ENCODE data around the gene RMND5B.
"Not testable (repeated sequence)": the region's sequence is repeated elsewhere in the genome, so short reads cannot be mapped to it uniquely, and the experiment has no call there.

Gene RMND5B

GRCh38 chr5:178113841-178114324 is 16.9 kb upstream of the RMND5B start:
- no peak for DNase-seq (ENCODE audit: low spot score)

DNA sequence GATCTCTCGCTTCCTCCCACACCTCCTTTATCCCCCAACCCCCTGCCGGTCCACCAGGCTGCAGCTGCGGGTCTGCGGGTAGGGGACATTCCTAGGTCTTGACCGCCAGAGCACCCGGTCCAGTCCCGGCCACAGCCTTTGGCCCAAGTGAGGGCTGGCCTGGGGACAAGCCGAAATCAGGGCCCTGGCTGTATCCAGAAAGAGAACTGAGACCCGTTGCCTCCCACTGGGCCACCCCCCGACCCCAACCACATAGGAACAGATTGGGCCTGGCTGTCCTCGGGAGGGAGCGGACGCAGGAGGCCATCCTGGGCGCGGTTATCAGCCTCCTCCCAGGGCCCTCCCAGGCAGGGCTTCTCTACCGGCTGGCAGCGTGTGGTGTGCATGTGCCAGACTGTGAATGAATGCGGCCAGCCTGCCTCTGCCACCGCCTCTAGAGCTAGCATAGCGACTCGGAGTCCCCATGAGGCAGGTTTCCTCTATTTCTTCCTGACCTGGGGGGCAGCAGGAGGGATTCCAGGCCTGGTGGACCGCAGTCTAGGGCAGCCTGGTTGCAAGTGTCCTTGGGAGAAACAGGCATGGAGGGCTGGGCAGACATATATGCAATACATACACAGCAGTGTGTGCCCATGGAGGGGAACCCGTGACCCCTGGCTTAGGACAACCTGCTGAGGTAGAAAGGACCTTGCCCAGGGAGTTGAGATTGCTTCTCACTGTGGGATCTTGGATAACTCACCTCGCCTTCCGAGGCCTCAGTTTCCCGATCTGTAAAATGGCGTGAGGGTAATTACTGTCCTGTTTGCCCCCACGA is 16.3 kb upstream of the RMND5B start:
- DNase-seq (ENCODE audit: low spot score): no peak

GRCh38 chr5:178115136-178115813 is 15.5 kb upstream of the RMND5B start:
- no peak for DNase-seq (ENCODE audit: low spot score)

DNA sequence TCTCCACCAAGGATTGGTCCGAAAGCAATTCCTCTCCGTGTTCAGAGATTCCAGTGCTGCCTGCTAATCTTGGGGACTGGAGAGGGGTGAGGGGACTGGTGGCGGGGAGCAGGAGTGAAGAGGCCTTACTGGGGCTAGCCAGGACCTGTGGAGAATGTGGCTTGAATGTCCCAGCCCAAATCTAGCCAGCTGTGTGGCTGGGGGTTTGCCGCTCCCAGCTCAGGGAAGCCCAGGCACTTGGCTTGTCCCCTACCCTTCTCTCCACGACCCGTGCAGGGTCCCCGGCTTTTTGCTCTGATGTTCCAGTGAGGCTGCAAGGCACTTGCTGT is 15.0 kb upstream of the RMND5B start:
- DNase-seq (ENCODE audit: low spot score): no peak

GRCh38 chr5:178116143-178116885 is 14.5 kb upstream of the RMND5B start:
- DNase-seq (ENCODE audit: low spot score): peak; percentile 60

GRCh38 chr5:178117923-178118701 is 12.7 kb upstream of the RMND5B start:
- peak; percentile 72 for DNase-seq (ENCODE audit: low spot score)

- no peak for DNase-seq (ENCODE audit: low spot score)
Observed at GRCh38 chr5:178119915-178120606, 10.8 kb upstream of the RMND5B start.

- no peak for DNase-seq (ENCODE audit: low spot score)
Observed at GRCh38 chr5:178120607-178121357, 10.0 kb upstream of the RMND5B start.

DNA sequence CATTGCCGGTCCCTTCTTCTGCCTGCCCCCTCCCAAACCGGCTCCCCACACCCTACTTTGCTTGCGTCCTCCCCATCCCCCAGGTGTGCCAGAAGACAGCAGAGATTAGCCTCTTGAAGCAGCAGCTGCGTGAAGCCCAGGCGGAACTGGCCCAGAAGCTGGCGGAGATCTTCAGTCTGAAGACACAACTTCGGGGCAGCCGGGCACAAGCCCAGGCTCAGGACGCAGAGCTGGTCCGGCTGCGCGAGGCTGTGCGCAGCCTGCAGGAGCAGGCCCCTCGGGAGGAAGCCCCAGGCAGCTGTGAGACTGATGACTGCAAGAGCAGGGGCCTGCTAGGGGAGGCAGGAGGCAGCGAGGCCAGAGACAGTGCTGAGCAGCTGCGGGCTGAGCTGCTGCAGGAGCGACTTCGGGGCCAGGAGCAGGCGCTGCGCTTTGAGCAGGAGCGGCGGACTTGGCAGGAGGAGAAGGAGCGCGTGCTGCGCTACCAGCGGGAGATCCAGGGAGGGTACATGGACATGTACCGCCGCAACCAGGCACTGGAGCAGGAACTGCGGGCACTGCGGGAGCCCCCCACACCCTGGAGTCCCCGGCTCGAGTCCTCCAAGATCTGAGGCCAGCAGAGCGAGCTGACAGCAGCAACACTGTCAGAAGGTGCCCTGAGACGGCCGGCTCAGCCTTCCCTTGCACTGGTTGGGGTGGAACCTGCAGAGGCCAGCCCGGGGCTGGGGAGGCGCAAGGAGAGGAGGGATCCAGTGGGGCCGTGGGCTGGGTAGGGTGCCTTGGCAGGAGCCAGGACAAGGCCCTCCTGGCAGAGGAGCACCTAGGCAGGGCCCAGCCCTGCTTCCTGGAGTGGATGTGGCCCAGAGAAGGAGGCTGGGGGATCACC is 9.2 kb upstream of the RMND5B start:
- no peak for DNase-seq (ENCODE audit: low spot score)

DNA sequence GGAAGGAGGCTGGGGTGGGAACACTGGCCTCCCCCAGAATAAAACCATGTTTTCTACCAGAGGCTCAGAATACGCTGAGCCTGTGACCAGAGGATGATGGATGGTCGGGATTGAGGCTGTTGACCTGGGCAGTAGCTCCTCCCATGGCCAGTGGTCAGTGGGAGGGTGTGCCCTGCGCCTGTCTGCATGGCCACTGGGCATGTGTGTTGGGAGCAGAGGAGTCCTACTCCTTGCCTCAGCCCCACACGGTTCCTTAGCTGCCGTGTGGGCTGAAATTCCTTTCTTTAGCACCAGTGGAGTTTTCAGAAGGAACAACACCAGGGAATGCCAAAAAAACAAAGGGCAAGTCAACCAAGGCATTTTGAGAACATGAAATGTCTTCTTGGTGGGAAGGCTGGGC is 8.5 kb upstream of the RMND5B start:
- DNase-seq (ENCODE audit: low spot score): no peak

GRCh38 chr5:178123094-178123965 is 7.5 kb upstream of the RMND5B start:
- no peak for DNase-seq (ENCODE audit: low spot score)

GRCh38 chr5:178123966-178124925 is 6.6 kb upstream of the RMND5B start:
- no peak for DNase-seq (ENCODE audit: low spot score)

DNA sequence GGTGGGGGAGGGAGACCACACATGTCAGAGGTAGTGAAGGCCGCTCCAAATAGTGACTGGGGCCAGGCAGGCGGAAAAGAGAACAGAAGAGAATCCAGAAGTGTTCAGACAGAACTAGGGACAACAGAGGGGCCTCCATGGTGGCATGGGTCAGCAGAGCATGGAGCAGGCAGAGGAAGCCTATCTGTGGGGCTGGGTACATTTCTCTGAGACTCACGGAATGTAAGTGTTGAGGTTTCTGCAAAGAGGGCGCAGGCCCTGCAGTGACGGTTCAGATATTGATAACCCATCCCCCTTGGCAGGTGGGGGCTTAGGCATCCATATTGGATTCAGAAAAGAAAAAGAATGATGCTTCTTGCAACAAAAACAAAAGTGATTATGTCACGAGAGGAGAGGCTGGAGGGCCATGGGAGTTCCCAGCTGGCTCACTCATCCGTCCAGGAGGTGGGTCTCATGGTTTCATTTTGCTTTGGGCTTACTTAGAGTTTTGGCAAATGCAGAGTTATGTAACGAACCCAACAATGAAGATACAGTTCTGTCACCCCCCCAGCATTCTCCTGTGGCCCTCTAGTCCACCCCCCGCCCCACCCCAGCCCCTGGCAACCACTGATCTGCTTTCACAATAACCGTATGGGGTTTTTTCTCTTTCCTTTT is 5.4 kb upstream of the RMND5B start:
- no peak for DNase-seq (ENCODE audit: low spot score)

GRCh38 chr5:178126556-178126955 is 4.3 kb upstream of the RMND5B start:
- DNase-seq (ENCODE audit: low spot score): no peak

- DNase-seq (ENCODE audit: low spot score): not testable (repeated sequence)
Observed at GRCh38 chr5:178127300-178128009, 3.4 kb upstream of the RMND5B start.

DNA sequence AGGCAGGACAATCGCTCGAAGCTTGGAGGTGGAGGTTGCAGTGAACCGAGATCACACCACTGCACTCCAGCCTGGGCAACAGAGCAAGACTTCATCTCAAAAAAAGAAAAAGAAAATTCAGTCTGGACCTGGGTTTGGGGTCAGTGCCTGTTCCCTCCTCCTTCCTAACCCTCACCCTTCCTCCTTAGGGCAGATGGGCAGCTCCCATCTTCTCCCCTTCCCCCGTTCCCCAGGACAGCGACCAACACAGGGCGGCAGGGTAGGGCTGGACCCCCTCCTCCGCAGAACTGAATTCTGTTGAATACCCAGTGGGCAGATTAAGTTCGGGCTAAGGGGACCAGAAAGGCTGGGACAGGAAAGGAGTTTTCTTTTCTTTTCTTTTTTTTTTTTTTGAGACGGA is 1.5 kb upstream of the RMND5B start:
- DNase-seq (ENCODE audit: low spot score): no peak
